ENCODE measurements around the gene RAPGEF6. TPM values are rescaled to one million over a fixed set of nuclear protein-coding genes. Genes with fewer than 3 reads are reported as not detected.

The RAPGEF6 gene
- total and polyA plus RNA-seq, 8 donors: 1.4 to 43.9 (median 18.1) TPM

DNA sequence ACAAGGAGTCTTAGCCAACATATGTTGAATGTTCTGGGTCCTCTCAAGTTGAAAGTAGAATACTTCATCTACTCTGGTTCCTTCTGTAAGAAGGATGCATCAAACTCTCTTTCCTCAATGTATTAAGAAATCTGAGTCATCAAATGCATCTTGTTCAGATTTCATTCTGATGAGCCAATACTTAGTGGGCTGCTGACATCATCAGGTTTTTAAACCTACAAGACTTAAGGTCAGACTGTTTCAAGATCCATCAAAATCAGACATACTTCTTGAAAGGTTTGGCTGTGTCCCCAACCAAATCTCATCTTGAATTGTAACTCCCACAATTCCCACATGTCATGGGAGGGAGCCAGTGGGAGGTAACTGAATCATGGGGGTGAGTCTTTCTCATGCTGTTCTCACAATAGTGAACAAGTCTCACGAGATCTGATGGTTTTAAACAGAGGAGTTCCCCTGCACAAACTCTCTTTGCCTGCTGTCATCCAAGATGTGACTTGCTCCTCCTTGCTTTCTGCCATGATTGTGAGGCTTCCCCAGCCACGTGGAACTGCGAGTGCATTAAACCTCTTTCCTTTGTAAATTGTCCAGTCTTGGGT is 168.8 kb downstream of the RAPGEF6 start:
- no peak for DNase-seq
- intact Hi-C loops (cut with DNase I; ENCODE audit: low total_unique reads): no loop called here
- Histone ChIP-seq H3K4me1 (peaks cover 0 to 6% (median 0%) of the 10 kb centered on the region in 4 donors), H3K27me3 (no peaks in the 10 kb centered on the region), H3K36me3 (peaks cover 0 to 37% (median 22%) of the 10 kb centered on the region in 4 donors), H3K27ac (no peak overlapping the region), H3K9me3 (no peaks in the 10 kb centered on the region), H3K4me3 (no peak overlapping the region)
- TF ChIP-seq, protein P1, sequence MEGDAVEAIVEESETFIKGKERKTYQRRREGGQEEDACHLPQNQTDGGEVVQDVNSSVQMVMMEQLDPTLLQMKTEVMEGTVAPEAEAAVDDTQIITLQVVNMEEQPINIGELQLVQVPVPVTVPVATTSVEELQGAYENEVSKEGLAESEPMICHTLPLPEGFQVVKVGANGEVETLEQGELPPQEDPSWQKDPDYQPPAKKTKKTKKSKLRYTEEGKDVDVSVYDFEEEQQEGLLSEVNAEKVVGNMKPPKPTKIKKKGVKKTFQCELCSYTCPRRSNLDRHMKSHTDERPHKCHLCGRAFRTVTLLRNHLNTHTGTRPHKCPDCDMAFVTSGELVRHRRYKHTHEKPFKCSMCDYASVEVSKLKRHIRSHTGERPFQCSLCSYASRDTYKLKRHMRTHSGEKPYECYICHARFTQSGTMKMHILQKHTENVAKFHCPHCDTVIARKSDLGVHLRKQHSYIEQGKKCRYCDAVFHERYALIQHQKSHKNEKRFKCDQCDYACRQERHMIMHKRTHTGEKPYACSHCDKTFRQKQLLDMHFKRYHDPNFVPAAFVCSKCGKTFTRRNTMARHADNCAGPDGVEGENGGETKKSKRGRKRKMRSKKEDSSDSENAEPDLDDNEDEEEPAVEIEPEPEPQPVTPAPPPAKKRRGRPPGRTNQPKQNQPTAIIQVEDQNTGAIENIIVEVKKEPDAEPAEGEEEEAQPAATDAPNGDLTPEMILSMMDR (IDR thresholded peaks at IDR 0.05): no peak
- TF ChIP-seq EP300 (IDR thresholded peaks at IDR 0.05) (no peak), POLR2AphosphoS5 (IDR thresholded peaks at IDR 0.05) (no peak), POLR2A (IDR thresholded peaks at IDR 0.05) (no peak)
- 93 to 99% (median 94%) methylated on average over 3 of the region's 3 CpGs for WGBS, 5 donors

DNA sequence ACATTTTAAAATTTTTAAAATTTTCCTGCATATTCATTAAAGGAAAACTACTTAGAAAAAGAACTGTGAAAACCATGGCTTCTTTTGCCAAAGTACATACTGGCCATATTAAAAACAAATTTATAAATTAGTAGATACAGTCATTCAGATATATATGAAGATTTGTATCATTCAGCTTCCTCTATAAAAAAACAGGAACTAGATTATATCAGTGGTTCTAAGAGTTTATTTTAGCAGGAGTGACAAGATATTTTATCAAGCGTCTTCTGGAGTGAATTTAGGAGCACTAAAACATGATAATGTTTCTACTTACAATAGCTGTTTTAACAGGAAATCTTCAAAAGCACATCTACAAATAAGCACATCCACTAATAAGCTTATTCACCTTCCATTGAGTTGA is 171.4 kb downstream of the RAPGEF6 start:
- Histone ChIP-seq H3K4me3 (no peak overlapping the region), H3K27ac (no peak overlapping the region), H3K4me1 (peaks cover 0 to 6% (median 0%) of the 10 kb centered on the region in 4 donors), H3K9me3 (no peaks in the 10 kb centered on the region), H3K27me3 (no peaks in the 10 kb centered on the region), H3K36me3 (peaks cover 0 to 28% (median 19%) of the 10 kb centered on the region in 4 donors)
- 71 to 90% (median 89%) methylated on average over 1 of the region's 1 CpG for WGBS, 5 donors
- TF ChIP-seq POLR2AphosphoS5 (IDR thresholded peaks at IDR 0.05) (no peak), EP300 (IDR thresholded peaks at IDR 0.05) (no peak), POLR2A (IDR thresholded peaks at IDR 0.05) (no peak)
- TF ChIP-seq, protein P1 (IDR thresholded peaks at IDR 0.05): no peak
- DNase-seq: no peak
- intact Hi-C loops (cut with DNase I; ENCODE audit: low total_unique reads): no loop called here

DNA sequence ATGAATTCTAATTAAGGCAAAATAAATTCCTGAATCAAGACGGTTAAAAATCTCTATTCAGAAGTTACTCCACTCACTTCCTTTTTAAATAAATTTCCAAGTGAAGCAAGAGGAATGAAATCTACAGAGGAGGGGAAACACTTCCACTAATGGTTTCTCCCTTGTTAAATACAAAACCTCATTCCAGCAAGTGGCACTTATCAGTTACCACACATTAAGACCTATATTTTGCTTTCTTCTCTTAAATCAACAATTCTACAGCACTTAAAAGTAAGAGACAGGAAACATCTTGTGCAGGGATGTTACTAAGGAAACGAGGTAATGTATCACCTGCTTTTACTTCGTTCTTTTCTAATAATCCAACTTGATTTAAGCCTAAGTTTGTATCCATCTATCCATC is 172.6 kb downstream of the RAPGEF6 start:
- DNase-seq: no peak
- peaks cover 0 to 30% (median 21%) of the 10 kb centered on the region in 4 donors for H3K36me3 ChIP-seq
- no peak overlapping the region for H3K4me3 ChIP-seq
- H3K27me3 ChIP-seq: no peaks in the 10 kb centered on the region
- no peaks in the 10 kb centered on the region for H3K9me3 ChIP-seq
- WGBS, 5 donors: 38 to 45% (median 42%) methylated on average over 3 of the region's 3 CpGs
- intact Hi-C loops (cut with DNase I; ENCODE audit: low total_unique reads): no loop called here
- TF ChIP-seq POLR2A (IDR thresholded peaks at IDR 0.05): no peak
- TF ChIP-seq, protein P1 (IDR thresholded peaks at IDR 0.05): no peak
- TF ChIP-seq POLR2AphosphoS5 (IDR thresholded peaks at IDR 0.05): no peak
- TF ChIP-seq EP300 (IDR thresholded peaks at IDR 0.05): no peak
- H3K4me1 ChIP-seq: peaks cover 0 to 6% (median 0%) of the 10 kb centered on the region in 4 donors
- H3K27ac ChIP-seq: no peak overlapping the region

DNA sequence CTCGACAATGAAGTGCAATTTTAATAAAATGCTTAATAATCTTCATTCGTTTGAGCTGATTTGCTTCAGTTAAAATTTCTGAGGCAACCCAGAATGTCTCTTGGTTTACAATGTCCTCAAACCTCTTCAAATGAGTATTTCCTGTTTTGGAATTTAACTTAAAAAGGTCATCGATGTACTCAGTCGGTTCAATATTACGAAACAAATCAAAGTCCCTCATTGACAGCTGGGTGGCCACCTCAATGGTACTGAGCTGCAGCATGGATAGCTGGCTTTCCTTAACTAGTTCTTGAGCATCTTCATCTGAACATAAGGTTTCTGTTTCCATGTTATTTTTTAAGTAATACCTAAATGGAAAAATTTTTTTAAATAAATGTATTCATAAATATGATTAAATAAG is 173.3 kb downstream of the RAPGEF6 start:
- H3K4me3 ChIP-seq: no peak overlapping the region
- H3K9me3 ChIP-seq: no peaks in the 10 kb centered on the region
- DNase-seq: no peak
- no peak overlapping the region for H3K27ac ChIP-seq
- intact Hi-C loops (cut with DNase I; ENCODE audit: low total_unique reads): no loop called here
- no peak for TF ChIP-seq POLR2AphosphoS5 (IDR thresholded peaks at IDR 0.05)
- TF ChIP-seq, protein P1 (IDR thresholded peaks at IDR 0.05): no peak
- TF ChIP-seq POLR2A (IDR thresholded peaks at IDR 0.05): no peak
- TF ChIP-seq EP300 (IDR thresholded peaks at IDR 0.05): no peak
- peaks cover 0 to 6% (median 0%) of the 10 kb centered on the region in 4 donors for H3K4me1 ChIP-seq
- WGBS, 5 donors: 86 to 93% (median 92%) methylated on average over 5 of the region's 5 CpGs
- H3K27me3 ChIP-seq: no peaks in the 10 kb centered on the region
- H3K36me3 ChIP-seq: peaks cover 0 to 30% (median 19%) of the 10 kb centered on the region in 4 donors
